ENCODE measurements around the gene SND1.

The SND1 gene

GRCh38 chr7:127870231-127870907, 218.4 kb downstream of the SND1 start:
- no peak for DNase-seq (ENCODE audit: low read depth in 3 of 3)

- no peak for DNase-seq (ENCODE audit: low read depth in 3 of 3)
These were observed 219.2 kb downstream of the SND1 start for GRCh38 chr7:127871226-127871625.

GRCh38 chr7:127872122-127872521, 220.1 kb downstream of the SND1 start:
- no peak for DNase-seq (ENCODE audit: low read depth in 3 of 3)

GRCh38 chr7:127873151-127873550, 221.2 kb downstream of the SND1 start:
- DNase-seq (ENCODE audit: low read depth in 3 of 3) = no peak

GRCh38 chr7:127873715-127874636, 222.0 kb downstream of the SND1 start:
- no peak for DNase-seq (ENCODE audit: low read depth in 3 of 3)

GRCh38 chr7:127874951-127875608, 223.1 kb downstream of the SND1 start:
- DNase-seq (ENCODE audit: low read depth in 3 of 3) = no peak

GRCh38 chr7:127876393-127876792, 224.4 kb downstream of the SND1 start:
- no peak for DNase-seq (ENCODE audit: low read depth in 3 of 3)

- DNase-seq (ENCODE audit: low read depth in 3 of 3) = no peak
These were observed 226.0 kb downstream of the SND1 start for GRCh38 chr7:127877951-127878350.

- no peak for DNase-seq (ENCODE audit: low read depth in 3 of 3)
These were observed 226.8 kb downstream of the SND1 start for GRCh38 chr7:127878791-127879190.

GRCh38 chr7:127879436-127879835, 227.4 kb downstream of the SND1 start:
- no peak for DNase-seq (ENCODE audit: low read depth in 3 of 3)

- no peak for DNase-seq (ENCODE audit: low read depth in 3 of 3)
These were observed 227.9 kb downstream of the SND1 start for GRCh38 chr7:127879942-127880341.

GRCh38 chr7:127880454-127880853, 228.5 kb downstream of the SND1 start:
- no peak for DNase-seq (ENCODE audit: low read depth in 3 of 3)

GRCh38 chr7:127881564-127881963, 229.6 kb downstream of the SND1 start:
- no peak for DNase-seq (ENCODE audit: low read depth in 3 of 3)

- no peak for DNase-seq (ENCODE audit: low read depth in 3 of 3)
These were observed 230.4 kb downstream of the SND1 start for GRCh38 chr7:127882313-127882920.

- DNase-seq (ENCODE audit: low read depth in 3 of 3) = no peak
These were observed 232.1 kb downstream of the SND1 start for GRCh38 chr7:127884066-127884559.

- DNase-seq (ENCODE audit: low read depth in 3 of 3) = no peak
These were observed 233.3 kb downstream of the SND1 start for GRCh38 chr7:127885222-127885772.

GRCh38 chr7:127885843-127886242, 233.8 kb downstream of the SND1 start:
- DNase-seq (ENCODE audit: low read depth in 3 of 3) = no peak

GRCh38 chr7:127886248-127886647, 234.3 kb downstream of the SND1 start:
- DNase-seq (ENCODE audit: low read depth in 3 of 3) = no peak

- no peak for DNase-seq (ENCODE audit: low read depth in 3 of 3)
These were observed 235.1 kb downstream of the SND1 start for GRCh38 chr7:127887096-127887495.

- DNase-seq (ENCODE audit: low read depth in 3 of 3) = no peak
These were observed 235.6 kb downstream of the SND1 start for GRCh38 chr7:127887631-127888030.

- DNase-seq (ENCODE audit: low read depth in 3 of 3) = no peak
These were observed 236.4 kb downstream of the SND1 start for GRCh38 chr7:127888411-127888810.

- no peak for DNase-seq (ENCODE audit: low read depth in 3 of 3)
These were observed 236.8 kb downstream of the SND1 start for GRCh38 chr7:127888825-127889224.
